Iris pigment epithelial cell (primary cell): ENCODE data around the gene HK2.
"Not testable (repeated sequence)": the region's sequence is repeated elsewhere in the genome, so short reads cannot be mapped to it uniquely, and the experiment has no call there.

Experiments used
- DNase-seq: peaks from one replicate; pipeline ENCODE4 v3.0.0-alpha.2; 2011; ENCODE audit warnings: low read depth

Gene HK2

DNA sequence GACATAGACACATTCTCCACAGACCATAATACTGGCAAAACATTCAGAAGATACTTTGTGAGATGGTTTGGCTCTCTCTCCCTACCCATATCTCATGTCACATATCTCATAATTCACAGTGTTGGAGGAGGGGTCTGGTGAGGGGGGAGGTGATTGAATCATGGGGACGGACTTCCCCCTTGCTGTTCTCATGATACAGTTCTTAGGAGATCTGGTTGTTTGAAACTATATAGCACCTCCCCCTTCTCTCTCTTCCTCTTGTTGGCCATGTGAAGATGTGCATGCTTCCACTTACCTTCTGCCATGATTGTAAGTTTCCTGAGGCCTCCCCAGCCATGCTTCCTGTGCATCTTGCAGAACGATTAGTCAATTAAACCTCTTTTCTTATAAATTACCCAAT lies 61.1 kb downstream of the HK2 start:
- DNase-seq: no peak

- DNase-seq: no peak
Observed at GRCh38 chr2:74896232-74896631, 62.3 kb downstream of the HK2 start.

- not testable (repeated sequence) for DNase-seq
Observed at GRCh38 chr2:74900225-74900624, 66.3 kb downstream of the HK2 start.

- DNase-seq: no peak
Observed at GRCh38 chr2:74902281-74902860, 68.4 kb downstream of the HK2 start.

DNA sequence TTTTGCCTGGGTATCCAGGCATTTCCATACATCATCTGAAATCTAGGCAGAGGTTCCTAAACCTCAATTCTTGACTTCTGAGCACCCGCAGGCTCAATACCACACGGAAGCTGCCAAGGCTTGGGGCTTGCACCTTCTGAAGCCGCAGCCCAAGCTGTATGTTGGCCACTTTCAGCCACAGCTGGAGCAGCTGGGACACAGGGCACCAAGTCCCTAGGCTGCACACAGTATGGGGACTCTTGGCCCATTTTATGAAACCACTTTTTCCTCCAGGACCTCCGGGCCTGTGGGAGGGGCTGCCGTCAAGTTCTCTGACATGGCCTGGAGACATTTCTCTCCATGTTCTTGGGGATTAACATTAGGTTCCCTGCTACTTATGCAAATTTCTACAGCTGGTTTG lies 72.5 kb downstream of the HK2 start:
- DNase-seq: no peak

DNA sequence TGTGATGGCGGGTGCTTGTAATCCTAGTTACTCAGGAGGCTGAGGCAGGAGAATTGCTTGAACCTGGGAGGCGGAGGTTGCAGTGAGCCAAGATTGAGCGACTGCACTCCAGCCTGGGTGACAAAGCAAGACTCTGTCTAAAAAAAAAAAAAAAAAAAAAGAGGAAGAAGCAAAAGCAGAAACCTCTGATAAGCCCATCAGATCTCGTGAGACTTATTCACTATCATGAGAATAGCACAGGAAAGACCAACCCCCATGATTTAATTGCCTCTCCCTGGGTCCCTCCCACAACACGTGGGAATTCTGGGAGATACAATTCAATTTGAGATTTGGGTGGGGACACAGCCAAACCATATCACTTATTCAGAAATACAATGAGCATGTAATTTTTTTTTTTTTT lies 73.6 kb downstream of the HK2 start:
- not testable (repeated sequence) for DNase-seq

GRCh38 chr2:74908748-74909444 lies 75.0 kb downstream of the HK2 start:
- DNase-seq: no peak

GRCh38 chr2:74910245-74910644 lies 76.3 kb downstream of the HK2 start:
- peak; percentile 53 for DNase-seq

DNA sequence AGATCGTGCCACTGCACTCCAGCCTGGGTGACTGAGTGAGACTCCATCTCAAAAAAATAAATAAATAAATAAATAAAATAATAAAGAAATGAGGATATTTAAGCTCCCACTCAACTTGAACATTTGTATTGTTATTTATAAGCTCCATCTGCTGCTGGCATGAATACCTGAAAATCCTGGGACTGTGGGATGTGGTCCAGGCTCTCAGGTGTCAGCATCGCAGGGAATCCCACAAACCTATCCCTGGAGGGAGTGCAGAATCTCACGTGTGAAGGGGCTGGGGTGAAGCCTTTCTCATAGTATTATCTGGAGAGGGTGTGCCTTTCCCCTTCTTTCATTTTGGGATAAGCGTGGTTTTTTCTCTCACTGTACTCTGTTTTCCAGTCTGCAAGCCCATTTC lies 77.1 kb downstream of the HK2 start:
- DNase-seq: no peak

GRCh38 chr2:74915743-74916142 lies 81.8 kb downstream of the HK2 start:
- DNase-seq: peak; percentile 66

GRCh38 chr2:74916394-74916793 lies 82.5 kb downstream of the HK2 start:
- DNase-seq: no peak

DNA sequence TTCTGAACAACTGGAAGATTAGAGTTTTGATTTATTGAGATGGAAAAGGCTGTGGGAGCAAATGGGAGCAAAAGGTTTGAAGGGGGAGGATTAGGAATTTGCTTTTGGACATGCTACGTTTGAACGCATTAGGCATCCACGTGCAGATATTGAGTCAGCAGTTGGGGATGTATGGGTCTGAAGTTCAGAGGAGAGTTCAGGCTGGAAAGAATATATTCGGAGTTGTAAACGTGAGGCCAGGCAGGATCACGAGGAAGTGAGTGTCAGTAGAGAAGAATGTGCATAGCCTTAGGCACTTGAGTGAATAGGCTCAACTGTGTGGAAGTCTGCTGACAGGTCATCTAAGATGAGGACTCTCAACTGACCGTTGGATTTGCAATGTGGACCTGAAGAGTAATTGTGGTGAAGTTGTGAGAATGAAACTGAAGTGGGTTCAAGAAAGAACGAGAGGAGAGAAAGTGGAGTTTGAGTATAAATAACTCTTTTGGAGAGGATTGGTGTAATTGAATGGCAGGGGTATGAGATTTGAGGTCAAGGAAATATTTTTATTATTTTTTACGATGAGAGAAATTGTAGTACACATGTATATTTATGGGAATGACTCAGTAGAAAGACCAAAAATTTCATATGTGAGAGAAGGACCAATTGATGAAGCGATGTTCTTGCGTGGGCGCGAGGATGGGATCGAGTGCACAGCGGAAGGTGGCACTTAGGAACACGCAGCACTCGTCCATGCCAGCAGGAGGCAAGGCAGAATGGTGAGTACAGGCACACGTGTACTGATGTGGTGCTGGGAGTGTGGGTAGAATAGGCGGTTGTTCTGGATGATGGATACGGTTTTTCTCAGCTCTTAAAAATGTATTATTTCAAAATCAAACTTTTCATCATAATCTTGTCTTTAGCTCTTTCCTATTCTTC lies 84.0 kb downstream of the HK2 start:
- peak; percentile 87 for DNase-seq

GRCh38 chr2:74919827-74920226 lies 85.9 kb downstream of the HK2 start:
- peak; percentile 36 for DNase-seq

GRCh38 chr2:74921236-74921736 lies 87.4 kb downstream of the HK2 start:
- DNase-seq: no peak

DNA sequence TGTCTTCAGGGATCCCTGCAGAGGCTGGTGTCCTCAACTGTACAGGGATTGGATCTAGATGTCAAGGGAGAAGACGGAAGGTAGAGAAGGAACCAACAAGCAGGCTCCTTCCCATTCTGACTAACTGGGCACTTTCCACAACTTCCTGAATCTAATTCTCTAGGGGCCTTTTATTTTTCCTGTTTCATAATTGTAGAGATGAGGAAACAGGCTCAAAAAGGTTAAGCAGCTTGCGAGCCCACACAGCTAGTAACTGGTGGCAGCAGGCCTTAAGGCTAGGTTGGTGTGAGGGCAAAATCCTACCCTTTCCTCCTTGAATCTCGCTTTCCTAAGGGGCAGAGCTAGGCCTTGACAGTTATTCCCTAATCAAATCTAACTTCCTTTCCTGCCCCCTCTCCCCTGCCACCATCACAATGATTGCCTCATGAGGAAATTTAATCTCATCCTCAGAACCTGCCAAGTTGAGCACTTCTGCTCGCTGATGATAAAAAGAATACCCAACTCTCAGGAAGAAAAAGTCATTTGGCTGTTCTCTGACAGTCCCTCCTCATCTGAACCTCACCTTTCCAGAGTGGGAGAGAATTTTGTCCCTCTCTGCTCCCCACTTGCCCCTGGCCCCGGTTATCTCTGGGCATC lies 88.8 kb downstream of the HK2 start:
- DNase-seq: no peak

DNA sequence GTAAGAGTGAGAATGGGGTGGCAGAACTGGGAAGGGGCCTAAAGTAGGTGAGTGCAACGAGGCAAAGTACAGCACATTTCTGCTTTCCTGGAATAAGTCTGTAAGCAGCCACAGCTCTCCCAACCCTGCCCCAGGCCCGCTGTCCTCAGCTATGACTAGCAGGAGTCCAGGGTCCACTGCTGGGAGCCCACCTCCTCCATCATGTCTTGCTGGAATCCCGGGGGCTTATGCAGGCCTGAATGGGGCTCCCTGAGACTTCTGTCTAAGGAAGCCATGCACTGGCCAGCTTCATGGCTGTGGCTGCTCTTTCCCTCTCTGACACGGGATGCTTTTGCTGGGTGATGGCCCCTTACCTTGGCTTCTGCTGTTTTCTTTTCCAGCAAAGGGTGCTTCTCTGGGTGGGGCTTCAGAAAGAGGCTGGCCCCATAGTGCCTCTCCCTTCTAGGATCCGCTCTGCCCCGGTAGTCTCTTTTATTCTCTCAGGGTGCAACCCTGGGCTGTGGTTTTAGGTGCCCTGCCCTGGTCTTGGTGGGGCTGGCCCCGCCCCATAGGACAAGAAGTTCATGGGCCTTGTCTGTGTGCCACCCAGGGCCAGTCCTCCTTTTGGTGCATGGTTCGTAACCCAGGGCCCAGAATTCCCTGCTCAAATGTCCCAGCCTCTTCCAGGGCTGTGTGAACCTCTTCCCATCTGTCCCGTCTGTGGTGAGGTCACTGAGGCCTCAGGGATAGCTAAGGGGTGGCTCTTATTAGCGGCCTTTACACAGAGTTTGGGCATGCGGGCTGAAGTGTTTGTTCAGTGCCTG lies 90.7 kb downstream of the HK2 start:
- DNase-seq: no peak

DNA sequence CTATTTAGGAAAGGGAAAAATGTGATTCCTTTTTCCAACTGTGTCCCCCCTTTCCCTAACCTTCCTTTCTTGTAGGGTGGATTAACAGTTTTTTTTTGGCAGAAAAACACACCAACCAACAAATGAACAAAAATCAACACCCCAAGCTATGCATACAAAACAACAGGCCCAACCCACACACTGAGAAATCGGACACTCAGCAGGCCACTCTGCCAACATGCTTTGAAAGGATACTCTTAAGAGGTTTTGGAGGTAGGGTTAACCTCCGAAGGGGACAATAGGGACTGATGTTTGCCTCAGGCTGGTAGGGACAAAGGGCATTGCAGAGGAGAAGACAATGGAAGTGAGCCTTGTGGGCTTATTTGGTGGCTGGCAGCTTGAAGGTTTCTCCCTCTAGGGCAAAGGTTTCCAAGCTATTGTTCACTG lies 91.4 kb downstream of the HK2 start:
- no peak for DNase-seq

DNA sequence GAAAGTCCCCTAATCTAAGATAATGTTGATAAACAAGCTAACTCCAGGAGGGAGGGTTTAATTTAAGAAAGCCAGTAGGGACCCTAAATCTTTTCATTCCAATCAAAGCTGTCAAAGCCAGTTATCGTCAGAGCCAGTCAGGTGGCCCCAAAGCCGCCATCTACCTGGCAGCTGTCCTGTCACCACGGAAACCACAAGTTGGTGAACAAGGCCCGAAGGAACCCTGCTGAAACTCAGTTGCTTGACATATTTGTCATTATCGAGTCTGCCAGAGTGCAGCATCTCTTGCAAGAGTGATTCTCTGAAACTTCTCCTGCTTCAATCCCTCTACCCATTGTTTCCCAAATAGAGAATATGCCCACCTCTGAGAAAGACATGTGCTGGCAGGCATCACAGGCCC lies 93.7 kb downstream of the HK2 start:
- no peak for DNase-seq

- DNase-seq: no peak
Observed at GRCh38 chr2:74930811-74931486, 97.0 kb downstream of the HK2 start.

GRCh38 chr2:74931940-74932339 lies 98.0 kb downstream of the HK2 start:
- DNase-seq: no peak

GRCh38 chr2:74935975-74936391 lies 102.1 kb downstream of the HK2 start:
- DNase-seq: no peak
